D341Med (cell line): ENCODE results near the gene ACSM5.

ENCODE experiments used
- DNase-seq: peaks from one replicate; pipeline ENCODE4 v3.0.0; 2012; ENCODE audit warnings: low spot score

Gene ACSM5, protein sequence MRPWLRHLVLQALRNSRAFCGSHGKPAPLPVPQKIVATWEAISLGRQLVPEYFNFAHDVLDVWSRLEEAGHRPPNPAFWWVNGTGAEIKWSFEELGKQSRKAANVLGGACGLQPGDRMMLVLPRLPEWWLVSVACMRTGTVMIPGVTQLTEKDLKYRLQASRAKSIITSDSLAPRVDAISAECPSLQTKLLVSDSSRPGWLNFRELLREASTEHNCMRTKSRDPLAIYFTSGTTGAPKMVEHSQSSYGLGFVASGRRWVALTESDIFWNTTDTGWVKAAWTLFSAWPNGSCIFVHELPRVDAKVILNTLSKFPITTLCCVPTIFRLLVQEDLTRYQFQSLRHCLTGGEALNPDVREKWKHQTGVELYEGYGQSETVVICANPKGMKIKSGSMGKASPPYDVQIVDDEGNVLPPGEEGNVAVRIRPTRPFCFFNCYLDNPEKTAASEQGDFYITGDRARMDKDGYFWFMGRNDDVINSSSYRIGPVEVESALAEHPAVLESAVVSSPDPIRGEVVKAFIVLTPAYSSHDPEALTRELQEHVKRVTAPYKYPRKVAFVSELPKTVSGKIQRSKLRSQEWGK

DNA sequence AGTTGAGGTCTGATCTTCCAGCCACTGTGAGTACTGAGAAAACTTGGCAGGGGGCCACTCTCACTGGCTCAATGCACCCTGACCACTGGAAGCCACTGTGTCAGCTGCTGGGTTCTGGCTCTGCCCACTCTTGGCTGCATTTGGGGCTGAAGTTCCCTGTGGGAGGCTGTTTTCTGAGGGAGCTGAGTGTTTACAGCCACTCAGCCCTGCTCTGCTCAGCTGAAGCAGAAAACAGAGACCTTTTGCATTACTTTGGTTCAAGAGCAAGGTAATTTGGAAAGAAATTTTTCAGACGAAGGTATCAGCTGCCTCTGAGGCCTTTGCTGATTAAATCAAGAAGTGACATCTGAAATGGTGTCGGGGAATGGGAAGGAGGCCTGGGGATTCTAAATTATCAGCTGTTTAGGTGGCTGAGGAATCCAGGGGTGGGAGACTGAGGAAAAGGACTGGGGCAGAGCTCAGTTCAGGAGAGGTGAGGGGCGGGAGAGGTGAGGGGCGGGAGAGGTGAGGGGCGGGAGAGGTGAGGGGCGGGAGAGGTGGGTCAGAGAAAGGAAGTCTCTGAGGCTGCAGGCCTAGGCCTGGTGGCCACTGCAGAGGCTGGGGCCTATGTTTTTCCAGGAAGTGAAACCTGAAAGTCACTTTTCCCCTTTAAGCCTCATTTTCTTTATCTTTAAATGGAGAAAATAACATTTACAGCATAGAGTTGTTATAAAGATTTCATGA is at the start of gene ACSM5:
Gene ACSM5, plus strand, starts transcription at position 137 of the 723 bp plus-strand sequence. CDS start 1,951 bp downstream, outside the sequence.
- no peak for DNase-seq

- no peak for DNase-seq
These were observed 49.3 kb upstream of the ACSM5 start for GRCh38 chr16:20359997-20360396.

GRCh38 chr16:20363191-20363590 is 46.1 kb upstream of the ACSM5 start:
- no peak for DNase-seq

DNA sequence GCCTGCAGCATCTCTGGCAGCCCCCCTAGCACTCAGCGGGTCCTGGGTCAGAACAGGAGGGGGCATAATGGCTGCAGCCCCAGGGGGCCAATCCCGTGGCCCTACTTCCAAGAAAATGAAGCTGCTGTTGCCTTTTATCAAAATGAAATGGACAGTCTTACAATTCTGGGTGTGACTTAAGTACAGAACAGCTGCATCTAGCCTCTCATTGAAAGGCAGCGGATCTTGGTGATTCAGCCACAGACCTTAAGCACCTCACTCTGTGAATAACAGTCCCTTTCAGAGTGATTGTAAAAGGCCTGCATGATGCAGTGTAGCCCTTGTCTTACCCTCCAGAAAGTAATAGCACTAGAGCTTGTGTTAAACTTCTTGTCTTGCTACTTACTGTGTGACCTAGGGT is 45.3 kb upstream of the ACSM5 start:
- no peak for DNase-seq

GRCh38 chr16:20369452-20370054 is 39.8 kb upstream of the ACSM5 start:
- DNase-seq, result no peak

- no peak for DNase-seq
These were observed 36.6 kb upstream of the ACSM5 start for GRCh38 chr16:20372701-20373100.

GRCh38 chr16:20377181-20377580 is 32.2 kb upstream of the ACSM5 start:
- DNase-seq, result no peak

- DNase-seq, result no peak
These were observed 28.6 kb upstream of the ACSM5 start for GRCh38 chr16:20380782-20381181.

- no peak for DNase-seq
These were observed 27.0 kb upstream of the ACSM5 start for GRCh38 chr16:20382202-20382948.

GRCh38 chr16:20383106-20384029 is 26.0 kb upstream of the ACSM5 start:
- peak; percentile 76 for DNase-seq

DNA sequence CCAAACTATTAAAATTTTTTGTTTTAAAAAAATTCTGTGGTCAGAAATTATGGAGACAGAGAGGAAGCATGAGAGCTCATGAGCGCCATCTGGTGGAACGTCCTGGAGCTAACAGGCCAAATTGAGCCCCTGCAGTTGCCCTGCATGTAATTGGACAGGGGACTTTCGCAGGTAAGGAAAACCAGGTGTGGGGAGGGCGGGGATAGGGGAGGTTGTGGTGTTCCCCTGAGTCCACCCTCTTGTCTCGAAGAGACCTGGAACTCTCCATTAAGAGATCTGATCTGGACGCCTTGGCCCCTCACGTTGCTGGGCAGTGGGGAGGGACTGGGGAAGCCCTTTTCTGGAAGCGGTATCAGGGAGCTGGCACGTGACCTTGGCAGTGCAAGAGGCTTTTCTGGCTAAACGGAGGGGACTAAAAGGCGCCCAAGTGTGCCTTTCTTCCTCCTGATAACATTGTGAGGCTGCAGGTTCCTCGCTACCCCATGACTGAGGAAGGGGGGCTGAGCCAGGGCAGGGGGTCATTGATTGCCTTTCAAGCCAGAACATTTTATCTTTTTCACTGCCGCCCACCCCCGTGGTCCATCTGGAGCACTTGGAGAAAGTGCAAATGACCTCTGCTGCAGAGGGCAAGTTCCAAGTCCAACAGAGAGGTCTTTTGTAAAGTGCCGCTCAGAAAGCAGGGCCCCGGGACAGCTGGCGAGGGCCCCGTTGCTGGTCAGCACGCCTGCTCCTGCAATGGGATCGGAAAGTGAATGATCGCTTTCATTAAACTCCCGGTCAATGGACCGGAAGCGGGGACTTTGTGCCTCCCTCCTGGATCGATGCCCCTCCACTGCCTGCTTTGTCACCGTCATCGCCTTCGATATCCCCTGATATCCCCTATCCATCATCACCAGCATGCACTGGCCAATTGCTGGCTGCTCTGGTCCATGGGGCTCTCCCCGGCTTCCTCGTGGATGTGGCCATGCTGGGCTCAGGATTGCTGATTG is 23.2 kb upstream of the ACSM5 start:
- DNase-seq, result peak; percentile 66

DNA sequence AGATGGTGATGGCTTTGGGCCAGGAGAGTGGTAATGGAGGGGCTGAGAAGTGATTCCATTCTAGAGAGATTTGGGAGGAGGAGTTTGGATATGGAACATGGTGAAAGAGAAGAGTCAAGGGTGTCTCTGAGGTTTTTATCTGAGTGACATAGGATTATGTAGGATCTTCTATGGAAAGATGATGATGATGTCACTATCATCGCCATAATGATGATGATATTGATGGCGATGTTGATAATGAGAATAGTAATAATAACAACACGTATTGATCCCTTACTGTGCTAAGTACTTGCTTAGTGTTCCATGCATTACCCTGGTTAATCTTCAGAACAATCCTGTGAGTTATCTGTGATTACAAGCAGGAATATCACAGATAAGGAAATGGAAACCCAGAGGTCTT is 21.4 kb upstream of the ACSM5 start:
- no peak for DNase-seq

GRCh38 chr16:20388854-20389253 is 20.5 kb upstream of the ACSM5 start:
- DNase-seq, result no peak

GRCh38 chr16:20391045-20391444 is 18.3 kb upstream of the ACSM5 start:
- DNase-seq, result no peak

DNA sequence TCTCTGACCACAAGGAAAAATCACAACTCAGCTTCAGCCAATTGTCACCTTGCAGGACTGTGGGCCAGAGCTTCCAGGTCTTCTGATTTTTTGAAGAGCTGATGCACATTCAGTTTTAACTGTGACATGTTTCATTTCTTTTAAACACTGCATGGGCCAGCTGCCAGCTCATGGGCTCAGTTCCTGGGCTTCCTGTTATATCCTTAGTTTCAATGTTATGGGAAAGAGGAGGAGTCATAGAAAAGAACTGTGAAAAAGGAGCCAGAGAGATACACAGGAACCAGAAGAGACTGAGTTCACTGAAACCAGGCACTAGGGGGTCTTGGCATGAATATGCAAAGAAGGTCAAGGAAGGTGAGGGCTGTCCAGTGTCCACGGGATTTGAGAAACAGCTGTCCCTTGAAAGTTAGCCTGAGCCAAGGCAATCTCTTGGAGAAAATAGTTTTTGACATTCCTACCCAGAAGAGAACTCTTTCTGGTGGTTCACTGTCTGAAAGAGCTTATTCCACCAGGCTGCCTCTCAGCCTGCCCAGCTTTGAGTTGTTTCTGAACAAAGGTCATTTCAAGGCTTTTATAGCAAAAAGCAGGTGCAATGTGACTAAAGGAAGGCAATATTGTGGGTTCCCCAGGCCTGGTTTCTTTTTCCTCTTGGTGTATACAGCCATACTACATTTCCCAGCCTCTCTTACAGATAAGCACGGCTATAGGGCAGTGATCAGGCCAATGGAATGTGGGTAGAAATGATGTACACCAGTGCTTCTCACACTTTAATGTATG is 15.3 kb upstream of the ACSM5 start:
- DNase-seq, result no peak

- DNase-seq, result no peak
These were observed 13.4 kb upstream of the ACSM5 start for GRCh38 chr16:20395946-20396345.

DNA sequence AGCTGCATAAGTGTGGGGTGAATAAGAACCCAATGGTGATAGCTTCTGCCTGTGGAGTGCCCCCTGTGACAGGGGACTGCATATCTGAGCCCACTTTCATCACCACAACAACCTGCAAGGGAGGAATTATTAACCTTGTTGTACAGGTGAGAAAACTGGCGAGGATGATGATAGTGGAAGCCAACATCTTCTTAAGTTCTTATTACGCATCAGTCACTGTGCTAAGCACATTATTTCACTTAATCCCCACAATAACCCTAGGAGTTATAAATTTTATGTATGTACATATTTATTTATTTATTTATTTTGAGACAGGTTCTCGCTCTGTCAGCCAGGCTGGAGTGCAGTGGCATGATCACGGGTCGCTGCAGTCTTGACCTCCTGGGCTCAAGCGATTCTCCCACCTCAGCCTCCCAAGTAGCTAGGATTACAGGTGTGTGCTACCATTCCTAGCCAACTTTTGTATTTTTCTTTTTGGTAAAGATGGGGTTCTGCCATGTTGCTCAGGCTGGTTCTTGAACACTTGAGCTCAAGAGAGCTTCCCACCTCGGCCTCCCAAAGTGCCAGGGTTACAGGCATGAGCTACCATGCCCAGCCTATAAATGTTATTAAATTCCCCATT is 12.4 kb upstream of the ACSM5 start:
- DNase-seq, result no peak

GRCh38 chr16:20397468-20398074 is 11.8 kb upstream of the ACSM5 start:
- no peak for DNase-seq
